Right ventricle myocardium inferior (tissue), 1 donor: ENCODE measurements around the gene PWWP2B. TPM values are rescaled to one million over a fixed set of nuclear protein-coding genes. Genes with fewer than 3 reads are reported as not detected.
A peak's percentile ranks its signal among the peaks of the same experiment; 100 is the strongest.

ENCODE experiments used
- ATAC-seq: fragments of 200-7000 bp; cut with Tn5 transposase; one replicate; pipeline ENCODE4 v1.9.1; 2020; ENCODE audit warnings: mild to moderate bottlenecking, moderate library complexity
- DNase-seq: peaks from one replicate; pipeline ENCODE4 v3.0.0; 2021; ENCODE audit errors: missing footprints
- intact Hi-C: fragments of 100-400 bp; cut with DNase I; formaldehyde crosslinking; loops from one replicate; pipeline ENCODE4 v1.11.0; 2022
- total RNA-seq: library from RNA; stranded (reverse); fragmentation: NEBNext Ultra II Directional; extraction: Animal tissue kit (Norgen Biotek cat#: 25700); gene quantifications from one replicate; pipeline ENCODE4 v1.2.1, GENCODE V29; 2021
- donor health status: DM: no; HTN: yes; CAD: no; lungs with severe emphysema.

Gene PWWP2B
- total RNA-seq, 1 donor from 2014 or later = 22.3 TPM

DNA sequence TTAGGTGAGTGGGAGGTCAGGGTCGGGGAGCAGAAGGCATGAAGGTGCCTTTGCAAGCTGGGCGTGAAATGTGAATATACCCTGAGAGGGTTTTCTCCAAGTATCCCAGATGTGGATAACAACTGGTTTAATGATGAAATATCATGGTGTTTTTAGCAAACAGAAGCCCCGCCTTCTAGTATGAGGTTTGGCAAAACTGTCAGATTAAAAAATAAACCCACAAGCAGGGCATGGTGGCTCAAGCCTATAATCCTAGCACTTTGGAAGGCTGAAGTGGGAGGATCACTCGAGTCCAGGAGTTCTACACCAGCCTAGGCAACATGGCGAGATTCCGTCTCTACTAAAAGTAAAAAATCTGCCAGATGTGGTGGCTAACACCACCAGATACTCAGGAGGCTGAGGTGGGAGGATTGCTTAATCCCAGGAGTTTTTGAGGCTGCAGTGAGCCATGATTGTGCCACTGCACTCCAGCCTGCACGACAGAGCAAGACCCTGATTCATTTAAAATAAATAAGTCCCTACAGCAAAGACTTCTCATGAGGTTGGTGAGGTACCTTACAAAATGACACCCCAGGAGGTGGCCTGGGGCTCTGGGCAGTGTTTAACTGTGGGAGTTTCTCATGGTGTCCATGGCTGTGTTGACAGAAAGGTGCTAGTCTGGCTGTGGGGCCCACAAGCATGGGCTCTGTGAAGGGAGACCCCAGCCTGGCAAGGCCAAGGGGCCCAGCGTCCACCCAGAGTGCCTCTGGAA is 6.7 kb upstream of the PWWP2B start:
- DNase-seq (no peak), ATAC-seq (no peak)
- intact Hi-C loops = no loop called here

GRCh38 chr10:132390921-132391675 is 5.9 kb upstream of the PWWP2B start:
- ATAC-seq (no peak), DNase-seq (peak; percentile 37)
- intact Hi-C loops = no loop called here

DNA sequence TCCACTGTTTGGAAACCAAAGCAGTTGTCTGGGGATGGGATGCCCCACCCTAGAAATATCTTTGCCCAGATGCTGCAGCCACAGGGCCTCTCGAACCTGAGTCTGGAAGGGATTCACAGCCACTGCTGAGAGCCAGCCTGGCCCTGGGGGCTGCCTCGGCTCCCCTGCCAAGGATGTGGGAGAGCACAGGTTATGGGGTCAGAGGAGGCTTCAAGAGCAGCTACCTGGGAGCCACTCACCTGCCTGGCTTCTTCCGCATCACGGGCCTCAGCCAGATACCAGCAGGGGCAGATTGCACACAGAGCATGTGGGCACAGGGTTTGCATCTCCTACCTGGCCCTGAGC is 5.4 kb upstream of the PWWP2B start:
- intact Hi-C loops = no loop called here
- DNase-seq (peak; percentile 44), ATAC-seq (no peak)

DNA sequence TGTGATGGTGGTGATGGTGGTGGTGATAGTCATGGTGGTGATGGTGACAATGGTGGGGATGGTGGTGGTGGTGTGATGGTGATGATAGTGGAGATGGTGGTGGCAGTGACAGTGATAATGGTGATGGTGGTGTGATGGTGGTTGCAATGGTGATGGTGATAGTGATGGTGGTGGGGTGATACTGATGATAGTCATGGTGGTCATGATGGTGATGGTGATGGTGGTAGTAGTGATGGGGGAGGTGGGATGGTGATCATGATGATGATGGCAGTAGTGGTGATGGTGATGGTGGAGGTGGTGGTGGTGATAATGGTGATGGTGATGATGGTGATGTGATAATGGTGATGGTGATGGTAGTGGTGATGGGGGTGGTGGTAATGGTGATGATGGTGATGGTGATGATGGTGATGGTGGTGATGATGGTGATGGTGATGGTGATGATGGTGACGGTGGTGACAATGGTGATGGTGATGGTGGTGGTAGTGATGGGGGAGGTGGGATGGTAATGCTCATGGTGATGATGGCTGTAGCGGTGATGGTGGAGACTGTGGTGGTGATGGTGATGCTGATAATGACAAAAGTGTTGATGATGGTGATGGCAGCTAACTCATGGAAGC is 4.7 kb upstream of the PWWP2B start:
- ATAC-seq (no peak), DNase-seq (no peak)
- intact Hi-C loops = no loop called here

GRCh38 chr10:132392811-132393694 is 3.9 kb upstream of the PWWP2B start:
- intact Hi-C loops = no loop called here

DNA sequence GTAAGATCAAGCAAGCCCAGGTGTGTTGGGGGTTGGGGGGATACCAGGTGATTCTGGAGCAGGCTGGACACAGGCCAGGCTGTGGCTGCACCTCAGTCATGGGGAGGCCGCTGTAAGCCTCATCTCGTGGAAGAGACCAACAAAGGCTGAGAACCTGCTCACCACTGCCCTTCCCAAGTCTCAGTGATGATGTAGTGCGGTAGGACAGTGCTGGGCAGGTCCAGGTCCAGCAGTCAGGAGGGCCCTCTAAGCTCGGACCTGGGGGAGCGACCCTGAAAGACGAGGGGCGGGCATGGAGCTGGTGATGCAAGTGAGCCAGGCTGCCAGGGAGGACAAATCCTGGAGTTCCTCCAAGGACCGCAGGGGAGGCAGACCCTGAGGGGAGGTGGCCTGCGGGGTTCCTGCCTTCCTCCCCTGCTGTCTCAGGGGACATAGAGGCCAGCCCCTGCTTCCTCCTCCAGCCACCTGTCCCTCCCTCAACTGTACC is 3.3 kb upstream of the PWWP2B start:
- DNase-seq (peak; percentile 65), ATAC-seq (no peak)
- intact Hi-C loops = loop anchor here (2.0 kb wide), 1 partner anchor 61 kb away; the partner anchor contains the start of gene LRRC27

More at GRCh38 chr10:132392811-132393694, 3.9 kb upstream of the PWWP2B start:
- ATAC-seq (no peak), DNase-seq (peak; percentile 13)

DNA sequence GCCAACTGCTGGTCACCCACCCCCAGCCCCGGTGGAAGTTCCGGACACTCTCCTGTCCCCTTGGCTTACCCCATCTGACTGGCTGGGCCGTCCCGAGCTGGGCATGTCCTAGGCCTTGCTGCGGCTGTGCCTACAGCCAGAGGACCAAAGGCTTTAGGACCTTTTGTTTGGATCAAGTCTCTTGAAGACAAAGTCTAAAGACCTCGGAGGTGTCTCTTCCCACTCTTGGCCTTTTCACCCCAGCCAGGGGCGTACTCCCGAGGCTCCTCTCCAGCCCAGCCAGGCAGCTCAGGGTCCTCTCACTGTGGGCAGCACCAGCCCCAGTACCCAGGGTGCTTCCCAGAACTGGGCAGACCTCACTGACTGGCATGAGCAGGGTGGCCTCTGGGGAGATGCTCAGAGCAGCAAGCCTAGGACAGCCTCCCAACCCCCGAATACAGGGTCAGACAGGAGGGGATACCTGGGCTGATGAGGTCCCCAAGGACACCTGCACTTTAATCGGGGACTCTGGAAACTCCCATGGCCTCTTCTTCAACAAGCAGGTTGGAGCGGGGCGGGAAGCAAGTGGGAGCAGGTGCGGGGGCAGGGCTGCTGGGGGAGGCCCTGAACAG is 2.7 kb upstream of the PWWP2B start:
- ATAC-seq = no peak
- intact Hi-C loops = loop anchor here (2.0 kb wide), 1 partner anchor 62 kb away; the partner anchor contains the start of gene LRRC27
- DNase-seq = peak; percentile 46

GRCh38 chr10:132394936-132395703 is 1.9 kb upstream of the PWWP2B start:
- DNase-seq (peak; percentile 51), ATAC-seq (no peak)
- intact Hi-C loops = loop anchor here (2.0 to 5.0 kb wide), 2 partner anchors 62 to 242 kb away; partner anchors contain the start of gene LRRC27

DNA sequence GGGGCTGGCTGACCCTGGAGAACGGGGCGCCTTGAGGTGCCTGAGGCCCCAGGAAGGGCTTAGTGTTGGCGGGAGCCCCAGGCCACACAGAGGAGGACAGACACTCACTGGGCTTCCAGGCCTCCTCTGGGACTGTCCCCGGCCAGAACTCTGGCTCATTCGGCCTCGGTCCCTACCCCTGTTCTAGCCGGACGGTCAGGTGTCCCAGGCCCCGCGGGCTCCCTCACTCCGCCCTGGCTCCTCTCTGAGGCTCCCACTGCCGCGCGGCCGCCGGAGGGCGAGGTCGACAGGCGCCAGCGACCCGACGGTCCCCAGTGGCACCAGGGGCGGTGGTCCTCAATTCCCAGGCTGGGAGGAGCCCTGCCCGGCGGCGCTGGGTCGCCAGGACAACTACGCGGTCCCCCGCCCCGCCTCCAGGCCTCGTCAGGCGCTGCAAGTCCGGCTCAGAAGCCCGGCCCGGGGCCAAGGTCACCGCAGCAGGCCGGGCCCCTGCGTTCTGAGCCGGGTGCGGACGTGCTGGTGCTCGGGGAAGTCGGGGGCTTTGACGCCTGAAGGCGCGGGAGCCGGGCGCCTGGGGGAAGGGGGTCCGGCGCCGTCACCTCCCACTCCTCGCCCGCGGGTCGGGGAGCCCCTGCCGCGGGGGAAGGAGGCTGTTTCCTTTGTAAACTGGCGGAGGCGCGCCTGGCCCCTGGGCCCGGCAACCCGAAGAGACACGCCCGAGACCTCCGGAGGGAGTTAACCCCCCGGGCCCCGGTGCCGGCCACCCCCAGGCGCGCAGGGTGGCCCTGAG is 1.1 kb upstream of the PWWP2B start:
- ATAC-seq (peak; percentile 71), DNase-seq (peak; percentile 89)
- intact Hi-C loops = loop anchor here (2.0 to 5.0 kb wide), 2 partner anchors 63 to 241 kb away; partner anchors contain the start of gene LRRC27

GRCh38 chr10:132396494-132397035 is 435 bp upstream of the PWWP2B start:
- peak; percentile 53 for ATAC-seq
- intact Hi-C loops = loop anchor here (5.0 kb wide), 1 partner anchor 241 kb away; no protein-coding TSS in a partner anchor
- peak; percentile 86 for DNase-seq

GRCh38 chr10:132397671-132398565 is 918 bp downstream of the PWWP2B start:
- intact Hi-C loops = loop anchor here (2.0 to 5.0 kb wide), 2 partner anchors 23 to 239 kb away; no protein-coding TSS in a partner anchor
- DNase-seq (peak; percentile 74), ATAC-seq (no peak)

DNA sequence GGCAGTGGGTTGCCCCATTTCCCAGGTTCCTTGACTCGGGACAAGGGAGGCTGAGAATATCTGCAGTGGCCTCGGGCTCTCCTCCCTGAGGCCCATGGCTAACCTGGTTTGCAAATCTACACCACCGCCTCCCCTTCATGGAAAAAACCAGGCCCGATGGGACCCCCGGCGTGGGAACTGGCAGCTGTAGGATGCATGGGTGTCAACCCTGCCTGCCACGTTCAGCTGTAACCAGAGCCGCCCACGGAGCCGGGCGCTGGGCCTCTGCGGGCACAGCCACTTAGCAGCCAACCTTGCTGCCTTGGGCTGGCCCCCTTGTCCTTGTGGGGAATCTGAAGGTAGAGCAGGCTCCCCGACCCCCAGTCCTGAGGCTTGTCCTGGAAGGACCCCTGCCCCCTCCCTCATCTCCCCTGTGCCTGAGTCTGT is 1.6 kb downstream of the PWWP2B start:
- no peak for ATAC-seq
- intact Hi-C loops = loop anchor here (2.0 to 5.0 kb wide), 2 partner anchors 22 to 239 kb away; no protein-coding TSS in a partner anchor
- DNase-seq = peak; percentile 49

DNA sequence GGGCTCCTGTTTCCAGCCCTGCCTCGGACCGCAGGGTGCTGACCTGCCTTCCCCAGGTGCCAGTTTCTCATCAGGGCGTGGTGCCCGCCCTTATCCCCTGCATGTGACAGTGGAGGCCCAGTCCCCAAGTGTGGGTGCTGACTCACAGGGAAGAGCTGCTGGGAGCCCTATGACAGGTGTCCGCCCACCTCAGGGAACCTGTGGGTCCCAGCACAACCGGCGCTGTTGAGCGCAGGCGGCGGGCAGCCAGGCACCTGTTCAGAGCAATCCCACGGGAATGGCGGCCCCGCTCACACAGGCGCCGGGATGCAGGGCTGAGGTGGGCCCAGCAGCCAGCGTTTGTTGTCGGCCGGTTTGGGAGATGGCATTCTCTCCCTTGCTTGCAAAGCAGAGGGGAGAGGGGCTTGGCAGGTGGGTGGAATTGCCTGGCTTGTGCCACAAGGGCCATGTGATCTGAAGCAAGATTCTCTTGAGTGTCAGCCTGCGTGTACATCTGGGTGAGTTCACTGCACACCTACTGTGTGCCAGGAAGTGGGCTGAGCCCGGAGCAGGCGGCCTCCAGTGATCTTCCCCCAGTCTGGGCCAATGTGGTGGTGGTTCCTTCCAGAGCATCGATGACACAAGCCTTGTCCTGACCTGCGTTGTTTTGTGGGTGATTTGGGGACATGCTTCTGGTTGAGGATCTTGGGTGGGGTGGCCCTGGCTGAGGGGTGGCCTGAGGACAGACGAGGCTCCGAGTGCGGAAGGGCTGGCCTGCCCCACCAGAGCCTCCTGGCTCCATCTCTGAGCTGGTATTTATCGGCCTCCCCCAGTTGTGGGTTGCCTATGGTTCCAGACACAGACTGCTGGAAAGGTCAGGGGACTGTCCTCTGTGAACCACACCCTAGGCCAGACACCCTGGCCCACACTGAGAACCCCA is 2.4 kb downstream of the PWWP2B start:
- ATAC-seq (no peak), DNase-seq (peak; percentile 61)
- intact Hi-C loops = loop anchor here (2.0 to 5.0 kb wide), 2 partner anchors 21 to 238 kb away; no protein-coding TSS in a partner anchor

- no peak for ATAC-seq
- intact Hi-C loops = no loop called here
- peak; percentile 64 for DNase-seq
These were observed 3.1 kb downstream of the PWWP2B start for GRCh38 chr10:132400041-132400546.
